Measurements from ENCODE around the gene FOXC2.

The FOXC2 gene

DNA sequence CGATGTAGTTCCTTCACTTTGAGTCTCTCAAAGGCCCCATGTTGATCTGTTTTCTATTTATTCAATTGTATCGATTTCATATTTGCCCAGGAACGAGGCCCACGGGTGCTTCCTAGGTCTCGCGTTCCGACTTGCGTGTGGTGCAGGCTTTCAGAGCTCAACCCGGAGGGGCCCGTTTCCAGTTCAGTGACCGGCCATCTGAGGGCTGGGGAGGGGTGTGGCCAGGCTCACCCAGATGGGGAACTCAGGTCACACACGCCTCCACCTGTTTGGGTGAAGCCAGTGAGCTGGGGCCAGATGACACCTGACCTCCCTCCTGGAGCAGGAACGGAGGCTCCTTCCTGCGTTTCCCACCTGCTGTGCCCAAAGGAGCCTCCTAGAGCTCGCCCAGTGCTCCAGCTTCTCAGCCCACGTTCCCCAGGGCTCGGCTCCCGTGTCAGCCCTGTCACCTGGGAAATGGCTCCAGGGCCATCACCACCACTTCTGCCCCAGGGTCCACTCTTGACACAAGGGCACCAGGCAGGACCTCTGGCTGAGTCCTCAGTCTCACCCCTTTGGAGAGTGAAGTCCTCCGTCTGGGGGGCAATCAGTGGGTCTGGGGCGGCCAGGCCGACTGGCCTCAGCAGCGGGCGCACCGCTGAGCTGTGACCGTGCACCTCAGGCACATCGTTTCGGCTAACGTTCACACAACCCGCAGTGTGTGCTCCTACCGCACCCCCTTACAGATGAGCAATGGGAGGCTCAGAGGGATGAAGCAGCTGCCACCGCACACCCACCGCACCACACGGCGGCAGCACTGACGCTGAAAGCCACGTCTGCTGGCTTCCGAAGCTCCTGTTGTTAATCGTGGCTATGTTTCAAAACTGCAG, 38.3 kb upstream of the FOXC2 start:
- no peak for DNase-seq (ENCODE audit: low read depth)
- TF ChIP-seq, protein P1, sequence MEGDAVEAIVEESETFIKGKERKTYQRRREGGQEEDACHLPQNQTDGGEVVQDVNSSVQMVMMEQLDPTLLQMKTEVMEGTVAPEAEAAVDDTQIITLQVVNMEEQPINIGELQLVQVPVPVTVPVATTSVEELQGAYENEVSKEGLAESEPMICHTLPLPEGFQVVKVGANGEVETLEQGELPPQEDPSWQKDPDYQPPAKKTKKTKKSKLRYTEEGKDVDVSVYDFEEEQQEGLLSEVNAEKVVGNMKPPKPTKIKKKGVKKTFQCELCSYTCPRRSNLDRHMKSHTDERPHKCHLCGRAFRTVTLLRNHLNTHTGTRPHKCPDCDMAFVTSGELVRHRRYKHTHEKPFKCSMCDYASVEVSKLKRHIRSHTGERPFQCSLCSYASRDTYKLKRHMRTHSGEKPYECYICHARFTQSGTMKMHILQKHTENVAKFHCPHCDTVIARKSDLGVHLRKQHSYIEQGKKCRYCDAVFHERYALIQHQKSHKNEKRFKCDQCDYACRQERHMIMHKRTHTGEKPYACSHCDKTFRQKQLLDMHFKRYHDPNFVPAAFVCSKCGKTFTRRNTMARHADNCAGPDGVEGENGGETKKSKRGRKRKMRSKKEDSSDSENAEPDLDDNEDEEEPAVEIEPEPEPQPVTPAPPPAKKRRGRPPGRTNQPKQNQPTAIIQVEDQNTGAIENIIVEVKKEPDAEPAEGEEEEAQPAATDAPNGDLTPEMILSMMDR (conservative IDR thresholded peaks at IDR 0.05; ENCODE audit: control insufficient read depth, insufficient read depth, low read depth, low read length), result no peak
- no peak overlapping the region for H3K4me3 ChIP-seq (ENCODE audit: control insufficient read depth, low read depth, low read length)

DNA sequence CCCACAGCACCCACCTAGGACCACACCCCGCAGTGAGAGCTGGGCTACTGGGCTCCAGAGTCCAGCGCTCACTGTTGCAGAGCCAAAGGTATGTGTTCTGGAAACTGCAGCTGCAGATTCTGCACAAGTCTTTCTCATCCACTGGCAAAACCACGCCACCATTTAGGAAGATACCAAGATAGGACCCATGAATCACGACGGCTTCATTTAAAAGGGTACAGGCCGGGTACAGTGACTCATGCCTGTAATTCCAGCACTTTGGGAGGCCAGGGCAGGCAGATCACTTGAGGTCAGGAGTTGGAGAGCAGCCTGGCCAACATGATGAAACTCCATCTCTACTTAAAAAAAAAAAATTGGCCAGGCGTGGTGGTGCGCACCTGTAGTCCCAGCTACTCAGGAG, 37.5 kb upstream of the FOXC2 start:
- TF ChIP-seq, protein P1 (conservative IDR thresholded peaks at IDR 0.05; ENCODE audit: control insufficient read depth, insufficient read depth, low read depth, low read length), result no peak
- no peak overlapping the region for H3K4me3 ChIP-seq (ENCODE audit: control insufficient read depth, low read depth, low read length)
- DNase-seq (ENCODE audit: low read depth), result peak; percentile 42

DNA sequence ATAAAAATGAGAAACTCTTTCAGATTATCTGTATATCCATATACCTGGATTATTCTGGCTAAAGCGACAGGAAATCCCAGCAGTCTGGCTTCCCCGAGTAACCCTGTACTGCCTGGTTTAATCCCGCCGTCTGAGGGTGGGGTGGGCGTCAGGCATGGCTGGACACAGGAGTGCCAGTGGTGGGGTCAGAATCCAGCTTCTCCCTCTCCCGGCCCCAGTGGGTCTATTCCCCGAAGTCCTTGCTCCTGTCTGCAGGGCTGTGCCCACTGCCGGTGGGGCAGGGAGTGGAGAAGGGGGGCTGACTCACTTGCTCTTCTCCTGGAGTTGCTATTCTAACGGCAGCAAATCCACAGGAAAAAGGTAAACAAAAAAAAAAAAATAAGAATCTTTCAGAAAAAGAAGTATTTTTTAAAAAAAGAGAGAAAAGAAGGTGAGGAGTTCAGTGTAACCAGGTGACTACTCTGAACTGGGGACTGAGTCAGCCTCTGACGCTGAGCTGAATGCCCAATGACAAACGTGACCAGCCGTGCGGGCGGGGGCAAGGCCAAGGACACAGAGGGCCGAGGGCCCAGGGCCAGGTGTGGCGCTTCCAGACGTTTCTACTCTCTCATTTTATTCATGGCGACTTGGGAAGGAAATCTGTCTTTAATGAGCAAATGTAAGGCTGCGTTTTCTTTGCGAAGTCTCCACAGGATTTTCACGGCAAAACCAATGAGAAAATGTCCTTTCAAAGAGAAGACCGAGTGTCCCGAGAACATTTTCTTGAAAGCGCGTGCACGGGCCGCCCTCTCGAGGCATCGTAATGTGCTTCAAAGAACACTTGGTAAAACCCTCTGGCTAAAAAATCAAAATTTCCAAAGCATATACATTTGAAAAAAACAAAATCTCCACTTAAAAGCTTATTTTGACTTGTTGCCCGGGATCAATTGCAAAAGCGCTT, 36.1 kb upstream of the FOXC2 start:
- H3K4me3 ChIP-seq (ENCODE audit: control insufficient read depth, low read depth, low read length), result no peak overlapping the region
- no peak for DNase-seq (ENCODE audit: low read depth)
- TF ChIP-seq, protein P1 (conservative IDR thresholded peaks at IDR 0.05; ENCODE audit: control insufficient read depth, insufficient read depth, low read depth, low read length), result no peak

DNA sequence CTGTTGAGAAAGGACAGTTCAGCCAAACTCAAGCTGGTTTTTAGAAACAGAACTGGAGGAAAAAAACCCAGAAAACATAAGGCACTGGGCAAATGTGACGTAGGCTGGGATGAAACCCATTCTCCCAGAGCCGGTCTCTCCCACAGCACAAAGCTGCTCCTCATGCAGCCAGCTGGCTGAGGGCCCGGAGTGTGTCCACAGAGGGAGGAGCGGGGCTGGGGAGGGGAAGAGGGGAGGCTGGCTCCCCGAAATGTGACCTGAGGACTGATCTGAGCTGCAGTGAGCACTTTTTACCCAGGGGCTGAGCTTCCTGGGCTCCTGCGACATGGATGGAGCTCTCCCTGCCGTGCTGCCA, 35.5 kb upstream of the FOXC2 start:
- TF ChIP-seq, protein P1 (conservative IDR thresholded peaks at IDR 0.05; ENCODE audit: control insufficient read depth, insufficient read depth, low read depth, low read length), result no peak
- DNase-seq (ENCODE audit: low read depth), result peak; percentile 48
- H3K4me3 ChIP-seq (ENCODE audit: control insufficient read depth, low read depth, low read length), result no peak overlapping the region

DNA sequence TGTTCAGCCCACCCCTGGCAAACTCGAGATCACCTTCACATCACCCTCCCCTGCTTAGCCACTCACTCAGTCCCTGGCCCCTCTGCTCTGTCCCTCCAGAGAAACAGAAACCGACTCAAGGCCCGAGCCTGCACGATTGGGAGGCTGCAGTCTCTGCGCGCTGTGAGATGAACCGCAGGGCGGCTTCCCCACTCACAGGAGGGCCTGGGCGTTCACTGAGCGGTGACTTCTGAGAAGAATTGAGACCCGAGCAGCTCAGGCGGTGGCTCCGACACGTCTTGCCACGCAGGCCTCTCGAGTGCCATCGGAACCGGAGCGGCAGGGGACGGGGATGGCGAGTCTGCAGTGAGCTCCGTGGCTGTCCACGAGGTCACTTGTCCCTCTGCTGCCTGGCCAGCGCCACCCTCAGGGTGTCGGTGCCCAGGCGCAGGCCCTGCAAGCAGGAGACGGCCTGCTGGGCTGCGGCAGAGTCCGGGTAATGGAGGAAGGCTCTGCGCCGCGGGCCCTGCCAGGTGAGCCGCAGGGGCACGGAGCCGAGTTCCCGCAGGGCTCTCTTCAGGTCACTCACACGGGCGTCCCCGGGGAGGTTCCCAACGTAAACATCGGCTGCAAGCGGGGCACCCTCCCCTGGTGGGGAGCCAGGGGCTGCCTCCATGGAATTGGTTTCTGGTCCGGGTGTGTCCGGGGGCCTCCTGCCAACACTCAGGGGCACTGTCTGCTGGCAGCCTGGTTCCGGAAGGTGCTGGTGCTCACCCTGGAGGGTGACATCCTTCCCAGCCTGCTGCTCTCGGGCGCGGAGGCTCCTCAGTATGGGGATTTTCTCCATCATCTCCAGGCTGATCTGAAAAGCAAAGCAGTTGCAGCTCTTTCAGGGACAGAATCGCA, 34.7 kb upstream of the FOXC2 start:
- H3K4me3 ChIP-seq (ENCODE audit: control insufficient read depth, low read depth, low read length), result no peak overlapping the region
- DNase-seq (ENCODE audit: low read depth), result no peak
- TF ChIP-seq, protein P1 (conservative IDR thresholded peaks at IDR 0.05; ENCODE audit: control insufficient read depth, insufficient read depth, low read depth, low read length), result no peak

DNA sequence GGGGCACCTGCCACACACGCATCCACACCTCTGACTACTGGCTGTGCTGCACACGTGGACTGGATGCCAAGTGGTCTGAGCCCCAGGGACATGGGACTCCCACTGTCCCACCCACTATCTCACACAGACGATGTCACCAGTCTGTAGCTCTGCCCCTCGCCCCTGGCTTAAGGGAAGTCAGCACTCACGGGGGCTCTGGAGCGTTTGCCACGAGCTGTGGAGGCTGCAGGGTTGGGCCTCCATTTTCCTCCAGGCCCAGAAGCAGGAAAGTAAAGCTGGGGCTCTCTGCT, 34.2 kb upstream of the FOXC2 start:
- DNase-seq (ENCODE audit: low read depth), result no peak
- H3K4me3 ChIP-seq (ENCODE audit: control insufficient read depth, low read depth, low read length), result no peak overlapping the region
- TF ChIP-seq, protein P1 (conservative IDR thresholded peaks at IDR 0.05; ENCODE audit: control insufficient read depth, insufficient read depth, low read depth, low read length), result no peak

Measured in fibroblast of mammary gland (primary cell).